SH-SY5Y (cell line): ENCODE measurements around the gene DCK.

Experiments
- GATA2 ChIP-seq: IDR thresholded peaks from 2 replicates; pipeline ENCODE4 v1.6.1; 2011; ENCODE audit warnings: mild to moderate bottlenecking, low read depth, low read length
- GATA3 ChIP-seq: IDR thresholded peaks from 2 replicates; pipeline ENCODE4 v1.6.1; 2011; ENCODE audit warnings: low read depth, mild to moderate bottlenecking, low read length, moderate library complexity

GRCh38 chr4:70945452-70946055 lies 47.9 kb upstream of the DCK start:
- TF ChIP-seq GATA2 (no peak), GATA3 (no peak)
